Measurements from ENCODE around the gene MAP3K9. TPM values are rescaled to one million over a fixed set of nuclear protein-coding genes. Genes with fewer than 3 reads are reported as not detected.

MAP3K9 gene
- total and polyA plus RNA-seq, 2 donors from 2014 or later, result 1.0 to 8.3 TPM

DNA sequence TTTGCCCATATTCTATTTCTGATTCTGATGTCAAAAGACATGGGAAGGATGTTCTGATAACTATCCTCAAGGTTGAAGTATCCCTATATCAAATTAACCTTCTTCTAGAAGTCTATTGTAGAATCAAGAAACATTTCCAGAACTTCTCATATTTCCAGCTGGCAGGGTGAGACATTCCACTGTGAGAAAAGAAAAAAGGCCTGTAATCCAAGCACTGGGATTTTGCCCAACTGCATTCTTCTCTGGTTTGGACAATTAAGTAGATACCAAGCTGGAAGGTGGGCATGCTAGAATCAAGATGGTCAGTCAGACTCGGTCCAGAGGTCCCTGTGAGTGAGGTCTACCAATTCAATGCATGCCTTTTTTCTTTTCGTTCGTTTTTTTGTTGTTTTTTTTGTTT, 60.9 kb downstream of the MAP3K9 start:
- Histone ChIP-seq H3K4me3 (ENCODE audit: low read length in 3 of 3) (no peak overlapping the region), H3K9ac (ENCODE audit: low read length in 3 of 3) (no peak overlapping the region), H3K36me3 (ENCODE audit: control insufficient read depth in 2 of 3, insufficient read depth in 3 of 3, low read length in 3 of 3) (no peaks in the 10 kb centered on the region), H3K27ac (ENCODE audit: low read depth in 2 of 2, low read length in 2 of 2) (no peak overlapping the region), H3K27me3 (ENCODE audit: control insufficient read depth, insufficient read depth, low read length) (no peaks in the 10 kb centered on the region), H3K9me3 (ENCODE audit: control insufficient read depth in 2 of 3, insufficient read depth in 1 of 3, low read length in 3 of 3) (no peaks in the 10 kb centered on the region), H3K4me1 (ENCODE audit: control insufficient read depth in 2 of 3, insufficient read depth in 2 of 3, low read depth in 1 of 3, low read length in 3 of 3) (peaks cover 0 to 4% (median 0%) of the 10 kb centered on the region in 3 donors)
- TF ChIP-seq, protein P1, sequence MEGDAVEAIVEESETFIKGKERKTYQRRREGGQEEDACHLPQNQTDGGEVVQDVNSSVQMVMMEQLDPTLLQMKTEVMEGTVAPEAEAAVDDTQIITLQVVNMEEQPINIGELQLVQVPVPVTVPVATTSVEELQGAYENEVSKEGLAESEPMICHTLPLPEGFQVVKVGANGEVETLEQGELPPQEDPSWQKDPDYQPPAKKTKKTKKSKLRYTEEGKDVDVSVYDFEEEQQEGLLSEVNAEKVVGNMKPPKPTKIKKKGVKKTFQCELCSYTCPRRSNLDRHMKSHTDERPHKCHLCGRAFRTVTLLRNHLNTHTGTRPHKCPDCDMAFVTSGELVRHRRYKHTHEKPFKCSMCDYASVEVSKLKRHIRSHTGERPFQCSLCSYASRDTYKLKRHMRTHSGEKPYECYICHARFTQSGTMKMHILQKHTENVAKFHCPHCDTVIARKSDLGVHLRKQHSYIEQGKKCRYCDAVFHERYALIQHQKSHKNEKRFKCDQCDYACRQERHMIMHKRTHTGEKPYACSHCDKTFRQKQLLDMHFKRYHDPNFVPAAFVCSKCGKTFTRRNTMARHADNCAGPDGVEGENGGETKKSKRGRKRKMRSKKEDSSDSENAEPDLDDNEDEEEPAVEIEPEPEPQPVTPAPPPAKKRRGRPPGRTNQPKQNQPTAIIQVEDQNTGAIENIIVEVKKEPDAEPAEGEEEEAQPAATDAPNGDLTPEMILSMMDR (IDR thresholded peaks at IDR 0.05; ENCODE audit: borderline replicate concordance, extremely low read depth, insufficient read depth), result no peak
- DNase-seq (no peak), FAIRE-seq (no peak)
- intact Hi-C loops (cut with DNase I), result no loop called here

- peaks cover 0 to 5% (median 2%) of the 10 kb centered on the region in 3 donors for H3K36me3 ChIP-seq (ENCODE audit: control insufficient read depth in 2 of 3, insufficient read depth in 3 of 3, low read length in 3 of 3)
- TF ChIP-seq, protein P1 (IDR thresholded peaks at IDR 0.05; ENCODE audit: borderline replicate concordance, extremely low read depth, insufficient read depth), result no peak
- H3K4me1 ChIP-seq (ENCODE audit: control insufficient read depth in 2 of 3, insufficient read depth in 2 of 3, low read depth in 1 of 3, low read length in 3 of 3), result no peaks in the 10 kb centered on the region
- FAIRE-seq (no peak), DNase-seq (peak in 2 of 5 donors; percentile 3 to 21)
- no peaks in the 10 kb centered on the region for H3K27me3 ChIP-seq (ENCODE audit: control insufficient read depth, insufficient read depth, low read length)
- no peak overlapping the region for H3K4me3 ChIP-seq (ENCODE audit: low read length in 3 of 3)
- intact Hi-C loops (cut with DNase I), result no loop called here
- no peak overlapping the region for H3K27ac ChIP-seq (ENCODE audit: low read depth in 2 of 2, low read length in 2 of 2)
- H3K9ac ChIP-seq (ENCODE audit: low read length in 3 of 3), result no peak overlapping the region
- no peaks in the 10 kb centered on the region for H3K9me3 ChIP-seq (ENCODE audit: control insufficient read depth in 2 of 3, insufficient read depth in 1 of 3, low read length in 3 of 3)
Observed at GRCh38 chr14:70744641-70745040, 64.7 kb downstream of the MAP3K9 start.

DNA sequence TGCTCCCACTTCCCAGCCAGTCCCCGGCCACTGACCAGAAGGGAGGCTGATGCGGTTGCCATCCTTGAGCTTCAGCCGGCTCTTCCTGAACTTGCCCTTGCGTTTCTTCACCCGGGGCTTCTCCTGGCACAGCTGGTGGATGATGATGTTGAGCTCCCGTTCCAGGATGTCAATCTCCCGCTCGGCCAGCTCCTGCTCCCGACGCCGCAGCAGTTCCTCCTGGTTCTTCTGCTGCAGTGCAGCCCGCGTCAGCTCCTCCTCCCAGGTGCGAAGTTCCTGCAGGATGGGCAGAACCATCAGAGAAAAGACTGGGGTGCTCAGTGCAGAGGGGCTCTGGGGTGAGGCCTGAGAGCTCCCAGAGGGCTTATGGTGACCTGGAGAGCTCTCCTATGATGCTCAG, 67.0 kb downstream of the MAP3K9 start:
- peaks cover 0 to 6% (median 5%) of the 10 kb centered on the region in 3 donors for H3K36me3 ChIP-seq (ENCODE audit: control insufficient read depth in 2 of 3, insufficient read depth in 3 of 3, low read length in 3 of 3)
- intact Hi-C loops (cut with DNase I), result no loop called here
- H3K4me1 ChIP-seq (ENCODE audit: control insufficient read depth in 2 of 3, insufficient read depth in 2 of 3, low read depth in 1 of 3, low read length in 3 of 3), result no peaks in the 10 kb centered on the region
- TF ChIP-seq, protein P1 (IDR thresholded peaks at IDR 0.05; ENCODE audit: borderline replicate concordance, extremely low read depth, insufficient read depth), result no peak
- H3K27me3 ChIP-seq (ENCODE audit: control insufficient read depth, insufficient read depth, low read length), result no peaks in the 10 kb centered on the region
- no peaks in the 10 kb centered on the region for H3K9me3 ChIP-seq (ENCODE audit: control insufficient read depth in 2 of 3, insufficient read depth in 1 of 3, low read length in 3 of 3)
- no peak for FAIRE-seq
- H3K9ac ChIP-seq (ENCODE audit: low read length in 3 of 3), result no peak overlapping the region
- no peak for DNase-seq
- H3K4me3 ChIP-seq (ENCODE audit: low read length in 3 of 3), result no peak overlapping the region
- H3K27ac ChIP-seq (ENCODE audit: low read depth in 2 of 2, low read length in 2 of 2), result no peak overlapping the region

GRCh38 chr14:70741482-70741881, 67.8 kb downstream of the MAP3K9 start:
- Histone ChIP-seq H3K4me3 (ENCODE audit: low read length in 3 of 3) (no peak overlapping the region), H3K9ac (ENCODE audit: low read length in 3 of 3) (no peak overlapping the region), H3K9me3 (ENCODE audit: control insufficient read depth in 2 of 3, insufficient read depth in 1 of 3, low read length in 3 of 3) (no peaks in the 10 kb centered on the region), H3K27me3 (ENCODE audit: control insufficient read depth, insufficient read depth, low read length) (no peaks in the 10 kb centered on the region), H3K4me1 (ENCODE audit: control insufficient read depth in 2 of 3, insufficient read depth in 2 of 3, low read depth in 1 of 3, low read length in 3 of 3) (no peaks in the 10 kb centered on the region), H3K36me3 (ENCODE audit: control insufficient read depth in 2 of 3, insufficient read depth in 3 of 3, low read length in 3 of 3) (peaks cover 0 to 11% (median 5%) of the 10 kb centered on the region in 3 donors), H3K27ac (ENCODE audit: low read depth in 2 of 2, low read length in 2 of 2) (no peak overlapping the region)
- FAIRE-seq (no peak), DNase-seq (no peak)
- intact Hi-C loops (cut with DNase I), result no loop called here
- TF ChIP-seq, protein P1 (IDR thresholded peaks at IDR 0.05; ENCODE audit: borderline replicate concordance, extremely low read depth, insufficient read depth), result no peak

All from kidney (tissue), 14 donors.